Activated naive CD8-positive, alpha-beta T cell treated with anti-CD3 and anti-CD28 coated beads, Interleukin-2, amount 10 ng/mL, durations not matched to agents 7 days and 5 days (primary cell): ENCODE results near the gene C2. TPM values are rescaled to one million over a fixed set of nuclear protein-coding genes. Genes with fewer than 3 reads are reported as not detected.

Source experiments
- ATAC-seq: fragments of 150-1000 bp; cut with Tn5 transposase; one replicate; pipeline ENCODE4 v1.10.0; 2021; ENCODE audit warnings: low read depth, moderate library complexity
- POLR2A ChIA-PET: fragments of 350-600 bp; sonication (Branson Sonifier 250); formaldehyde crosslinking; loops from one replicate; lab custom pipeline; 2021; ENCODE audit warnings: antibody characterized with exemption; lab: Charles Lee
- DNase-seq: peaks from one replicate; pipeline ENCODE4 v3.0.0; 2021
- H3K27ac Mint-ChIP-seq: one replicate; pipeline ENCODE4 v1.8.0; 2022; ENCODE audit warnings: mild to moderate bottlenecking, mixed read lengths
- H3K27me3 Mint-ChIP-seq: one replicate; pipeline ENCODE4 v1.8.0; 2022; ENCODE audit warnings: mild to moderate bottlenecking, moderate library complexity, mixed read lengths
- H3K36me3 Mint-ChIP-seq: one replicate; pipeline ENCODE4 v1.8.0; 2021; ENCODE audit warnings: mild to moderate bottlenecking, mixed read lengths
- H3K4me1 Mint-ChIP-seq: one replicate; pipeline ENCODE4 v1.8.0; 2021; ENCODE audit warnings: mixed read lengths
- H3K4me3 Mint-ChIP-seq: one replicate; pipeline ENCODE4 v1.8.0; 2022; ENCODE audit warnings: mild to moderate bottlenecking, moderate library complexity, mixed read lengths
- H3K9me3 Mint-ChIP-seq: one replicate; pipeline ENCODE4 v1.8.0; 2021; ENCODE audit warnings: mixed read lengths
- total RNA-seq, 2 experiments: library from RNA; stranded (reverse); gene quantifications; one replicate each; pipeline ENCODE4 v1.2.3, GENCODE V29; 2021

The C2 gene
- total RNA-seq, 2 experiments from 2014 or later, result 2.1 to 2.2 TPM

- ATAC-seq, result peak; percentile 35
- no peak for DNase-seq
- H3K4me1 Mint-ChIP-seq, result peaks cover 9% of the 10 kb centered on the region
- POLR2A ChIA-PET, result interaction anchor here (1.2 kb wide), 1 partner anchor 26 kb away, joined by 4 read pairs; the partner anchor contains the start of gene DXO
- peak within 1 kb of the TSS; percentile 25 for H3K4me3 Mint-ChIP-seq
- H3K27ac Mint-ChIP-seq, result peak within 1 kb of the TSS; percentile 55
- peaks cover 5% of the 10 kb centered on the region for H3K27me3 Mint-ChIP-seq
- H3K9me3 Mint-ChIP-seq, result no peaks in the 10 kb centered on the region
- H3K36me3 Mint-ChIP-seq, result peaks cover 3% of the 10 kb centered on the region
These were observed 18.2 kb downstream of the C2 start, which contains the start of gene CFB for GRCh38 chr6:31945507-31946369. Gene CFB, plus strand, starts transcription at chr6:31946095. Its CDS starts 127 bp downstream, at chr6:31946222.

GRCh38 chr6:31946370-31946885, 18.9 kb downstream of the C2 start:
- POLR2A ChIA-PET, result no interaction called here

DNA sequence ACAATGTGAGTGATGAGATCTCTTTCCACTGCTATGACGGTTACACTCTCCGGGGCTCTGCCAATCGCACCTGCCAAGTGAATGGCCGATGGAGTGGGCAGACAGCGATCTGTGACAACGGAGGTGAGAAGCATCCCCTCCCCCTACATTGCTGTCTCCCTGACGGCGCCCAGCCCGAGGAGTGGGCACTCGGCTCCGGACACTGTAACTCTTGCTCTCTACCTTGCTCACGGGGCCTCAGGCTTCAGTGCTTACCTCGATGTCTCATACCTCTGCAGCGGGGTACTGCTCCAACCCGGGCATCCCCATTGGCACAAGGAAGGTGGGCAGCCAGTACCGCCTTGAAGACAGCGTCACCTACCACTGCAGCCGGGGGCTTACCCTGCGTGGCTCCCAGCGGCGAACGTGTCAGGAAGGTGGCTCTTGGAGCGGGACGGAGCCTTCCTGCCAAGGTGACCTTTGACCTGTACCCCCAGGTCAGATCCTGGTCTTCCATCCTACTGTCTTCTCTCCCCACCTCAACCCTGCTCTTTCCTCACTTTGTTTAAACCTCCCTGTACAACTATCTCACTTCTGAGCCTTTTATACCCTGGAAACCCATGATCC, 19.7 kb downstream of the C2 start:
- H3K4me1 Mint-ChIP-seq, result peaks cover 9% of the 10 kb centered on the region
- no peak overlapping the region for H3K4me3 Mint-ChIP-seq
- no peaks in the 10 kb centered on the region for H3K9me3 Mint-ChIP-seq
- H3K27ac Mint-ChIP-seq, result no peak overlapping the region
- POLR2A ChIA-PET, result no interaction called here
- DNase-seq (no peak), ATAC-seq (no peak)
- peaks cover 3% of the 10 kb centered on the region for H3K36me3 Mint-ChIP-seq
- peaks cover 5% of the 10 kb centered on the region for H3K27me3 Mint-ChIP-seq

More at GRCh38 chr6:31946370-31946885, 18.9 kb downstream of the C2 start:
- DNase-seq, result no peak
- no peaks in the 10 kb centered on the region for H3K9me3 Mint-ChIP-seq
- peaks cover 3% of the 10 kb centered on the region for H3K36me3 Mint-ChIP-seq
- H3K27ac Mint-ChIP-seq, result peak overlapping the region; percentile 55
- no peak overlapping the region for H3K4me3 Mint-ChIP-seq
- H3K27me3 Mint-ChIP-seq, result peaks cover 5% of the 10 kb centered on the region
- H3K4me1 Mint-ChIP-seq, result peaks cover 9% of the 10 kb centered on the region
- ATAC-seq, result no peak

DNA sequence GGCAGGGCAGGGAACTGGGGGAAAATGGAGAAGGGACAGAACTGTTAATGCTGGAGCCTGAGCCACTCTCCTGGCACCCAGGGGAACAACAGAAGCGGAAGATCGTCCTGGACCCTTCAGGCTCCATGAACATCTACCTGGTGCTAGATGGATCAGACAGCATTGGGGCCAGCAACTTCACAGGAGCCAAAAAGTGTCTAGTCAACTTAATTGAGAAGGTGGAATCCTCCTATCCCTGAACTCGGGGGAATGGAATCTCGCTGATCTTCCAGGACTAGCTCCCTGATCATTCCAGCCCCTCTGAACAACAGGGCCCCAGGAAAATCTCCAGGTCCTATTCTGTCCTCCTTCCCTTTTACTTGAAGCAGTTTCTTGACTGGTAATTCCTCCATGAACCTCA, 20.3 kb downstream of the C2 start:
- Mint-ChIP-seq H3K4me3 (no peak overlapping the region), H3K27ac (no peak overlapping the region), H3K27me3 (peaks cover 5% of the 10 kb centered on the region), H3K9me3 (no peaks in the 10 kb centered on the region), H3K4me1 (peaks cover 9% of the 10 kb centered on the region), H3K36me3 (peaks cover 5% of the 10 kb centered on the region)
- no peak for ATAC-seq
- POLR2A ChIA-PET, result no interaction called here
- no peak for DNase-seq

DNA sequence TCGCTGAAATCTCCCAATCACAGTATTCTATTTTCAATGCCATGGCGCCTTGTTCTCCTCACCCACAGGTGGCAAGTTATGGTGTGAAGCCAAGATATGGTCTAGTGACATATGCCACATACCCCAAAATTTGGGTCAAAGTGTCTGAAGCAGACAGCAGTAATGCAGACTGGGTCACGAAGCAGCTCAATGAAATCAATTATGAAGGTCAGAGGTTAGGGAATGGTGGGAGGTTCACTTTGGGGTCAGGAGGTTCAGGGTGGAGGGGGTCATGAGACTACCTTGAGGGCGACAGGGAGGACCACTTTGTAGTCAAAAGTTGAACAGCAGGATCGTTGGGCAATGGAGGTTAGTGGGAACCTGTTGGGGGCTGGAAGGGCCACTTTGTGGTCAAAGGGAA, 20.8 kb downstream of the C2 start:
- no peaks in the 10 kb centered on the region for H3K9me3 Mint-ChIP-seq
- no peak overlapping the region for H3K4me3 Mint-ChIP-seq
- H3K36me3 Mint-ChIP-seq, result peaks cover 8% of the 10 kb centered on the region
- DNase-seq (no peak), ATAC-seq (no peak)
- peaks cover 5% of the 10 kb centered on the region for H3K27me3 Mint-ChIP-seq
- H3K27ac Mint-ChIP-seq, result no peak overlapping the region
- POLR2A ChIA-PET, result no interaction called here
- peaks cover 9% of the 10 kb centered on the region for H3K4me1 Mint-ChIP-seq

DNA sequence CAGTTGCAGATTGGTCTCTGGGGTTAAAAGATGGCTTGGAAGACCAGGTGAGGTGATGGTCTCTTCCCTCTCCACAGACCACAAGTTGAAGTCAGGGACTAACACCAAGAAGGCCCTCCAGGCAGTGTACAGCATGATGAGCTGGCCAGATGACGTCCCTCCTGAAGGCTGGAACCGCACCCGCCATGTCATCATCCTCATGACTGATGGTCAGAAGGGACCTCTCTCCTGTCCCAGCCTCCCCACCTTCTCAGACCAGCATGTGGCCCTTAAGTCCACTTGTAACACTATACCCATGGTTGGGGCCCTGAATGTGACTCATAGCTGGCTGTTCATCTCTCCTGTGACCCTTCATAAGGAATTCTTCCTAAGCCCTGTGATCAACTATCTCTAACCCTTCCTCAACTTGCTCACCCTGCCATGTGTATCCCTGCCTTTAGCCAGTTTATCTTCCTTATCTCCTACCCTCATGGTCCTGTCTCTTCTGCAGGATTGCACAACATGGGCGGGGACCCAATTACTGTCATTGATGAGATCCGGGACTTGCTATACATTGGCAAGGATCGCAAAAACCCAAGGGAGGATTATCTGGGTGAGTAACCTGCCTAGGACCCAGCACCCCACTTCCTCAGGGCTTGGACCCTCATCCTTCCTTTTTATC, 21.4 kb downstream of the C2 start:
- H3K9me3 Mint-ChIP-seq, result no peaks in the 10 kb centered on the region
- POLR2A ChIA-PET, result interaction anchor here (1.0 kb wide), 1 partner anchor 51 kb away, joined by 3 read pairs; the partner anchor contains the start of gene EHMT2
- DNase-seq, result no peak
- no peak overlapping the region for H3K4me3 Mint-ChIP-seq
- no peak overlapping the region for H3K27ac Mint-ChIP-seq
- ATAC-seq, result no peak
- H3K36me3 Mint-ChIP-seq, result peaks cover 12% of the 10 kb centered on the region
- H3K4me1 Mint-ChIP-seq, result peaks cover 9% of the 10 kb centered on the region
- H3K27me3 Mint-ChIP-seq, result peaks cover 5% of the 10 kb centered on the region

DNA sequence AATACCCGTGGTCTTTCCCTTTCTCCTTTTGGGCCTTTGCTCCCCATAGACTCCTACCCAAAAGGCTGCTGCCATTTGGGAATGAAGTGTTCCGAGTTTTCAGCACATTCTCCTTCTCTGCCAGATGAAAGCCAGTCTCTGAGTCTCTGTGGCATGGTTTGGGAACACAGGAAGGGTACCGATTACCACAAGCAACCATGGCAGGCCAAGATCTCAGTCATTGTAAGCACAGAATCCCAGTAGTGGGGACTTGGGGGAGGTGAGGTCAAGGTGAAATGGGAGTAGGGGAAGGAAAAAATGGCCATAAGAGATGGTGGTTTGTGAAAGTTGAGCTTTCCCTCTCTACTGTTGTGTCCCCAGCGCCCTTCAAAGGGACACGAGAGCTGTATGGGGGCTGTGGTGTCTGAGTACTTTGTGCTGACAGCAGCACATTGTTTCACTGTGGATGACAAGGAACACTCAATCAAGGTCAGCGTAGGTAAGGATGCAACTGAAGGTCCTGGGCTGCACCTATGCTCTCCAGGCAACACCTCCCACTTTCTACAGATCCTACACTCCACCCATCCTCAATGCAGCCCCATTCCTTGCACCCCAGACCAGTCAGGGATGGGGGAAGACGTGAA, 22.5 kb downstream of the C2 start:
- ATAC-seq, result no peak
- DNase-seq, result no peak
- Mint-ChIP-seq H3K4me3 (no peak overlapping the region), H3K27me3 (peaks cover 5% of the 10 kb centered on the region), H3K27ac (no peak overlapping the region), H3K9me3 (no peaks in the 10 kb centered on the region), H3K36me3 (peaks cover 20% of the 10 kb centered on the region), H3K4me1 (peaks cover 9% of the 10 kb centered on the region)
- POLR2A ChIA-PET, result interaction anchor here (1.0 kb wide), 1 partner anchor 52 kb away, joined by 3 read pairs; the partner anchor contains the start of gene EHMT2

DNA sequence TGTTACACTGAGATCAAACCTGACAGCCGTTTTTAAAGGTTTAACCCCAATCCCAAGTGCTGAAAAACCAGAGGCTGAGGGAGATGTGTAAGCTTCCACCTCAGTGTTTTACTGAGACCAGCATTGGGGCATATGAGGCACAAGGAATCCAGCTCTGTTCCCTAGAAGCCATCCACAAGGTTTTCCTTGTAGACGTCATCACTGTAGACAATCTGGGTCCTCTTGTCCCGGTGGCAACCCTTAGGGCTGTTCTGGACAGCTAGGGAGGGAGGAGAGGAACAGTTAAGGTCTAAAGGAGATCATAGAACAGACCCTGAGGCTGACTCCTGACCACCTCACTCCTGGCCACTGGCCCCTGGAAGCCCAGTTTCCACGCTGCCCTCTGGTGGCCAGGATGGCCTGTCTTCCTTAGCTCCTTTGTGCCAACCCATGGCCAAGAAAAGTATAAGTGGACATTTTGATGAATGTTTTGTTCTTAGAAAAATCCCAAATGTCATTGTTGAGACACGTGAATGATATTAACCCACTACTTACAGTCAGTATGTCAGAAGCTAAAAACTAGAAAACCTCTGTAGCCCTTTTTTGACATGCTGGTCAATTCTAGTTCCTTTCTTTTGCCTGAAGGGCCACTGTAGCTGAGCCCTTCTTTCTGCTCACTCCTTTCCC, 24.8 kb downstream of the C2 start:
- Mint-ChIP-seq H3K4me3 (no peak overlapping the region), H3K4me1 (peaks cover 4% of the 10 kb centered on the region), H3K27ac (no peak overlapping the region), H3K9me3 (no peaks in the 10 kb centered on the region), H3K36me3 (peaks cover 24% of the 10 kb centered on the region), H3K27me3 (peaks cover 3% of the 10 kb centered on the region)
- peak; percentile 59 for ATAC-seq
- DNase-seq, result peak; percentile 52
- POLR2A ChIA-PET, result interaction anchor here (0.9 to 1.7 kb wide), 4 partner anchors 18 to 54 kb away, joined by 3 to 9 read pairs (median 5); partner anchors contain the start of genes DXO and EHMT2

GRCh38 chr6:31952890-31953289, 25.4 kb downstream of the C2 start:
- H3K27ac Mint-ChIP-seq, result peak overlapping the region; percentile 4
- POLR2A ChIA-PET, result interaction anchor here (1.3 to 1.7 kb wide), 2 partner anchors 17 to 19 kb away, joined by 3 to 9 read pairs; partner anchors contain the start of gene DXO
- no peaks in the 10 kb centered on the region for H3K27me3 Mint-ChIP-seq
- H3K4me1 Mint-ChIP-seq, result peaks cover 8% of the 10 kb centered on the region
- H3K9me3 Mint-ChIP-seq, result no peaks in the 10 kb centered on the region
- DNase-seq, result no peak
- ATAC-seq, result no peak
- H3K36me3 Mint-ChIP-seq, result peaks cover 21% of the 10 kb centered on the region
- no peak overlapping the region for H3K4me3 Mint-ChIP-seq

DNA sequence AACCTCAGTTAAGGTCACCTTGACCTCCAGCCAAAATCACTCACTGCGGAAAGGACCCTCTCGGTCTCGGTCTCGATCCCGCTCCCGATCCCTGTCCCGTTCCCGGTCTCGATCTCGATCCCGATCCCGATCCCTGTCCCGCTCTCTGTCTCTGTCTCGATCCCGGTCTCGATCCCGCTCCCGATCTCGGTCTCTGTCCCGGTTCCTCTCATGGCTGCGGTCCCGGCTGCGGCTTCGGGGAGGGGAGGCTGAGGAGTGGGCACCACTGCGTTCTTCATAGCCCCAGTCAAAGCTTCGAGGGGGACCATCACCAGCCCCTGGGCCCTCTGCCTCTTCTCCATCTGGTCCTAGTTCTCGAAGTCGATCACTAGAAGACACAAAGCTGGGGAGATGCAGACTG, 27.0 kb downstream of the C2 start:
- Mint-ChIP-seq H3K4me3 (no peak overlapping the region), H3K9me3 (no peaks in the 10 kb centered on the region), H3K4me1 (peaks cover 12% of the 10 kb centered on the region), H3K27ac (no peak overlapping the region), H3K27me3 (no peaks in the 10 kb centered on the region), H3K36me3 (peaks cover 21% of the 10 kb centered on the region)
- POLR2A ChIA-PET, result no interaction called here
- DNase-seq (no peak), ATAC-seq (no peak)

DNA sequence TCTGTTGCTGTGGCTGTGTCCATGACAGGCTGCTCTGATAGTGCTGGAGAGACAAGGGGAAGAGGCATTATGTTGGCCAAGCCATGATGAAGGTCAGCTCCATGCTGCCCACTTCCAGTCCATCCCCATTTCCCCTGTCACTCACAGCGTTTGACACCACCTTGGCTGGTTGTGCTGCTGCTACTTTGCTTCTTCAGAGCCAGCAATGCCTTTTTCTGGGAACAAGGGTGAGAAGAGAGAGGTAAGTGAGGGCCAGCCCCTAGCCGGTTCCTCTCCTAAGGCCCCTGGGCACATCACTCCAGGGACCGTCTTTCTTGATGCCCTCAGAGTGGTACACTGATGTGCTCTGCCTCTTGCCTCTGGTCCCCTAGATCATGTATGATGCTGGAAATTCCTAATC, 29.3 kb downstream of the C2 start:
- Mint-ChIP-seq H3K9me3 (no peaks in the 10 kb centered on the region), H3K4me1 (peaks cover 24% of the 10 kb centered on the region), H3K27me3 (no peaks in the 10 kb centered on the region), H3K27ac (no peak overlapping the region), H3K36me3 (peaks cover 26% of the 10 kb centered on the region), H3K4me3 (no peak overlapping the region)
- ATAC-seq, result no peak
- POLR2A ChIA-PET, result interaction anchor here (4.5 kb wide), 1 partner anchor 13 kb away, joined by 91 read pairs; the partner anchor contains the start of gene DXO
- DNase-seq, result no peak

DNA sequence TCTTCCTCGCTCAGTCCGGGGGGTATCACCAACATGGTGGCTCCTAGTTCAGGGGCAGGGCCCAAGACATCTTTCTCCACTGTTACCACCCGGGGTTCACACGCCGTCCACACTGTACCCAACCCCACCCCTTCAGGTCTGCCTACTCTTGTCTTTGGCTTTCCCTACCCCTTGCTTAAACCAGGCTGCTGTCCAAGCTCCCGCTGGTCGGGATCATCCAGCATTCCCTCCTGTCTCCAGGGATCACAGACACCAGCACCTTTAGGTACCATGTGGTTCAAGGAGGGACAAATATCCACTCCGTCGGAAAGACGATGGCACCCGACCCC, 30.9 kb downstream of the C2 start:
- peaks cover 24% of the 10 kb centered on the region for H3K4me1 Mint-ChIP-seq
- peak overlapping the region; percentile 87 for H3K27ac Mint-ChIP-seq
- H3K27me3 Mint-ChIP-seq, result no peaks in the 10 kb centered on the region
- no peak for ATAC-seq
- no peaks in the 10 kb centered on the region for H3K9me3 Mint-ChIP-seq
- H3K4me3 Mint-ChIP-seq, result peak overlapping the region; percentile 97
- peaks cover 27% of the 10 kb centered on the region for H3K36me3 Mint-ChIP-seq
- POLR2A ChIA-PET, result interaction anchor here (0.8 to 4.5 kb wide), 7 partner anchors 12 to 237 kb away, joined by 3 to 91 read pairs (median 5); partner anchors contain the start of genes CLIC1, DXO, EHMT2 and NEU1
- no peak for DNase-seq
